HL-60 (cell line): ENCODE results near the gene RGS6.

ENCODE experiments used
- POLR2AphosphoS5 ChIP-seq: IDR thresholded peaks from 2 replicates; pipeline ENCODE4 v1.6.1; 2012; ENCODE audit warnings: low read depth
- TF ChIP-seq, protein P1 (sequence below): IDR thresholded peaks from 2 replicates; pipeline ENCODE4 v1.6.1; 2012; ENCODE audit warnings: low read depth; ENCODE audit not compliant: insufficient replicate concordance
- TF ChIP-seq, protein P2 (sequence below): IDR thresholded peaks from one replicate; pipeline ENCODE4 v1.5.1; 2011; ENCODE audit warnings: low read length, control low read depth, inconsistent platforms; ENCODE audit not compliant: insufficient read depth

DNA sequence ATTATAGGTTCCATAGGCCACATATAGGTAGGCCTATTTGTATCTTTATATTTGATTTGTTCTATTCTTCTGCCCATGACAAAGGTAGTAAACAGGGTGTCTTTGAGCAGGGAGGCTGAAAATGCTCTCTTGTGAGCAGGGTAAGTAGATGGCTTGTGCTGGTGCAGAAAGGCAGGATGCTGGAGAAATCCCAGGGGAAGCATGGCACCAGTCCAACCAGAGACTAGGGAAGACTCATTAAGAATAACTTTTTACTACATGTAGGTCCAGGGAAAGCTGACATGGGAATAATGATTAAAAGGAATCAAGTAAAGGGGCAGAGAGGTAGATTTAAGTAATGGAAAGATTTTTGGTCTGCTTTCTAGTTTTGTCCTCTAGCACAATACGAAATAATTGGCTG, 245.0 kb downstream of the RGS6 start:
- TF ChIP-seq, protein P1, sequence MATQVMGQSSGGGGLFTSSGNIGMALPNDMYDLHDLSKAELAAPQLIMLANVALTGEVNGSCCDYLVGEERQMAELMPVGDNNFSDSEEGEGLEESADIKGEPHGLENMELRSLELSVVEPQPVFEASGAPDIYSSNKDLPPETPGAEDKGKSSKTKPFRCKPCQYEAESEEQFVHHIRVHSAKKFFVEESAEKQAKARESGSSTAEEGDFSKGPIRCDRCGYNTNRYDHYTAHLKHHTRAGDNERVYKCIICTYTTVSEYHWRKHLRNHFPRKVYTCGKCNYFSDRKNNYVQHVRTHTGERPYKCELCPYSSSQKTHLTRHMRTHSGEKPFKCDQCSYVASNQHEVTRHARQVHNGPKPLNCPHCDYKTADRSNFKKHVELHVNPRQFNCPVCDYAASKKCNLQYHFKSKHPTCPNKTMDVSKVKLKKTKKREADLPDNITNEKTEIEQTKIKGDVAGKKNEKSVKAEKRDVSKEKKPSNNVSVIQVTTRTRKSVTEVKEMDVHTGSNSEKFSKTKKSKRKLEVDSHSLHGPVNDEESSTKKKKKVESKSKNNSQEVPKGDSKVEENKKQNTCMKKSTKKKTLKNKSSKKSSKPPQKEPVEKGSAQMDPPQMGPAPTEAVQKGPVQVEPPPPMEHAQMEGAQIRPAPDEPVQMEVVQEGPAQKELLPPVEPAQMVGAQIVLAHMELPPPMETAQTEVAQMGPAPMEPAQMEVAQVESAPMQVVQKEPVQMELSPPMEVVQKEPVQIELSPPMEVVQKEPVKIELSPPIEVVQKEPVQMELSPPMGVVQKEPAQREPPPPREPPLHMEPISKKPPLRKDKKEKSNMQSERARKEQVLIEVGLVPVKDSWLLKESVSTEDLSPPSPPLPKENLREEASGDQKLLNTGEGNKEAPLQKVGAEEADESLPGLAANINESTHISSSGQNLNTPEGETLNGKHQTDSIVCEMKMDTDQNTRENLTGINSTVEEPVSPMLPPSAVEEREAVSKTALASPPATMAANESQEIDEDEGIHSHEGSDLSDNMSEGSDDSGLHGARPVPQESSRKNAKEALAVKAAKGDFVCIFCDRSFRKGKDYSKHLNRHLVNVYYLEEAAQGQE = no peak
- TF ChIP-seq POLR2AphosphoS5 = no peak
- TF ChIP-seq, protein P2, sequence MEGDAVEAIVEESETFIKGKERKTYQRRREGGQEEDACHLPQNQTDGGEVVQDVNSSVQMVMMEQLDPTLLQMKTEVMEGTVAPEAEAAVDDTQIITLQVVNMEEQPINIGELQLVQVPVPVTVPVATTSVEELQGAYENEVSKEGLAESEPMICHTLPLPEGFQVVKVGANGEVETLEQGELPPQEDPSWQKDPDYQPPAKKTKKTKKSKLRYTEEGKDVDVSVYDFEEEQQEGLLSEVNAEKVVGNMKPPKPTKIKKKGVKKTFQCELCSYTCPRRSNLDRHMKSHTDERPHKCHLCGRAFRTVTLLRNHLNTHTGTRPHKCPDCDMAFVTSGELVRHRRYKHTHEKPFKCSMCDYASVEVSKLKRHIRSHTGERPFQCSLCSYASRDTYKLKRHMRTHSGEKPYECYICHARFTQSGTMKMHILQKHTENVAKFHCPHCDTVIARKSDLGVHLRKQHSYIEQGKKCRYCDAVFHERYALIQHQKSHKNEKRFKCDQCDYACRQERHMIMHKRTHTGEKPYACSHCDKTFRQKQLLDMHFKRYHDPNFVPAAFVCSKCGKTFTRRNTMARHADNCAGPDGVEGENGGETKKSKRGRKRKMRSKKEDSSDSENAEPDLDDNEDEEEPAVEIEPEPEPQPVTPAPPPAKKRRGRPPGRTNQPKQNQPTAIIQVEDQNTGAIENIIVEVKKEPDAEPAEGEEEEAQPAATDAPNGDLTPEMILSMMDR = no peak
